ENCODE results near the gene LCP1.

DNA sequence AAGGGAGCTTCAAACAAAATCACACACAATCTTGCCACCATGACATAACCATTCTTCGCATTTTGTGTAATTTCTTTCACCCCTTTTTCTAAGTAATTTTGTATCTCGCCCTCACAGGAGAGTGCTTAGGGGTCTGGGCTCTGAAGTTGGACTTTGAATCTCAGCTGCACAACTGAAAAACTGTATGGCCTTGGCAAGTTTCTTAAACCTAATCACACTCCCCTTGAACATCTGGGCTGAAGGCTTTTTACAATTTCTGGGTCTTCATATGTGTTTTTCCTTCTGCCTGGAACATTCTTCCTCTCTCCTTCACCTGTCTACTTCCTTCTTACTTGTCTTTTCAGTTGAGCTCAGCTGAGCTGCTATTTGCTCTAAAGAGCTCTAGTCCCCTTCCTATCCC, 52.9 kb downstream of the LCP1 start:
- no peak for TF ChIP-seq POLR2AphosphoS5 (IDR thresholded peaks at IDR 0.05; ENCODE audit: low read depth, low read length)
- TF ChIP-seq, protein P1, sequence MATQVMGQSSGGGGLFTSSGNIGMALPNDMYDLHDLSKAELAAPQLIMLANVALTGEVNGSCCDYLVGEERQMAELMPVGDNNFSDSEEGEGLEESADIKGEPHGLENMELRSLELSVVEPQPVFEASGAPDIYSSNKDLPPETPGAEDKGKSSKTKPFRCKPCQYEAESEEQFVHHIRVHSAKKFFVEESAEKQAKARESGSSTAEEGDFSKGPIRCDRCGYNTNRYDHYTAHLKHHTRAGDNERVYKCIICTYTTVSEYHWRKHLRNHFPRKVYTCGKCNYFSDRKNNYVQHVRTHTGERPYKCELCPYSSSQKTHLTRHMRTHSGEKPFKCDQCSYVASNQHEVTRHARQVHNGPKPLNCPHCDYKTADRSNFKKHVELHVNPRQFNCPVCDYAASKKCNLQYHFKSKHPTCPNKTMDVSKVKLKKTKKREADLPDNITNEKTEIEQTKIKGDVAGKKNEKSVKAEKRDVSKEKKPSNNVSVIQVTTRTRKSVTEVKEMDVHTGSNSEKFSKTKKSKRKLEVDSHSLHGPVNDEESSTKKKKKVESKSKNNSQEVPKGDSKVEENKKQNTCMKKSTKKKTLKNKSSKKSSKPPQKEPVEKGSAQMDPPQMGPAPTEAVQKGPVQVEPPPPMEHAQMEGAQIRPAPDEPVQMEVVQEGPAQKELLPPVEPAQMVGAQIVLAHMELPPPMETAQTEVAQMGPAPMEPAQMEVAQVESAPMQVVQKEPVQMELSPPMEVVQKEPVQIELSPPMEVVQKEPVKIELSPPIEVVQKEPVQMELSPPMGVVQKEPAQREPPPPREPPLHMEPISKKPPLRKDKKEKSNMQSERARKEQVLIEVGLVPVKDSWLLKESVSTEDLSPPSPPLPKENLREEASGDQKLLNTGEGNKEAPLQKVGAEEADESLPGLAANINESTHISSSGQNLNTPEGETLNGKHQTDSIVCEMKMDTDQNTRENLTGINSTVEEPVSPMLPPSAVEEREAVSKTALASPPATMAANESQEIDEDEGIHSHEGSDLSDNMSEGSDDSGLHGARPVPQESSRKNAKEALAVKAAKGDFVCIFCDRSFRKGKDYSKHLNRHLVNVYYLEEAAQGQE (IDR thresholded peaks at IDR 0.05; ENCODE audit: insufficient read depth in 1 of 2, low read depth in 2 of 2, low read length in 2 of 2), result no peak
